ENCODE results near the gene LYPD1. TPM values are rescaled to one million over a fixed set of nuclear protein-coding genes. Genes with fewer than 3 reads are reported as not detected.
"Not testable (repeated sequence)": the region's sequence is repeated elsewhere in the genome, so short reads cannot be mapped to it uniquely, and the experiment has no call there.

LYPD1 gene
- total and polyA plus RNA-seq, 9 of the 15 experiments (the other 6 are each of a cell fraction or from before 2014, with no cell fraction given) = not detected

DNA sequence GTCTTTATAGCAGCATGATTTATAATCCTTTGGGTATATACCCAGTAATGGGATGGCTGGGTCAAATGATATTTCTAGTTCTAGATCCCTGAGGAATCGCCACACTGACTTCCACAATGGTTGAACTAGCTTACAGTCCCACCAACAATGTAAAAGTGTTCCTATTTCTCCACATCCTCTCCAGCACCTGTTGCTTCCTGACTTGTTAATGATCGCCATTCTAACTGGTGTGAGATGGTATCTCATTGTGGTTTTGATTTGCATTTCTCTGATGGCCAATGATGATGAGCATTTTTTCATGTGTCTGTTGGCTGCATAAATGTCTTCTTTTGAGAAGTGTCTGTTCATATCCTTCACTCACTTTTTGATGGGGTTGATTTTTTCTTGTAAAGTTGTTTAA is 29.8 kb upstream of the LYPD1 start:
- H3K79me2 ChIP-seq (ENCODE audit: control insufficient read depth, insufficient read depth, low read length); H3K9me1 ChIP-seq (ENCODE audit: control insufficient read depth, insufficient read depth, low read length); FAIRE-seq; intact Hi-C loops (cut with micrococcal nuclease); DNase-seq (ENCODE audit: extremely low read depth in 1 of 4, low spot score in 3 of 4); H3K4me2 ChIP-seq (ENCODE audit: insufficient read depth, low read length); H3K9ac ChIP-seq (ENCODE audit: insufficient read depth in 1 of 2, low read depth in 2 of 2, low read length in 2 of 2); H3K36me3 ChIP-seq (ENCODE audit: control insufficient read depth, insufficient read depth, low read length); H3K9me3 ChIP-seq (replicated peaks; ENCODE audit: control insufficient read depth, insufficient read depth, low read depth, low read length); H3K27me3 ChIP-seq (ENCODE audit: control insufficient read depth in 2 of 2, insufficient read depth in 2 of 2, low read length in 2 of 2); ATAC-seq; CTCF ChIA-PET (ENCODE audit: low intra/inter-chr PET ratio); H3K4me1 ChIP-seq (replicated peaks in 1 of 2; ENCODE audit: control insufficient read depth in 2 of 2, insufficient read depth in 2 of 2, low read length in 2 of 2); H3K4me3 ChIP-seq; H3K27ac ChIP-seq (ENCODE audit: extremely low read depth, low read depth, low read length); H4K20me1 ChIP-seq (replicated peaks; ENCODE audit: control insufficient read depth, insufficient read depth, low read length); in situ Hi-C loops (cut with MboI); POLR2A ChIA-PET; BruUV-seq (replicated peaks); H2AFZ ChIP-seq (ENCODE audit: low read depth, low read length): not testable (repeated sequence)
- 0% methylated on average over 1 of the region's 2 CpGs for WGBS (ENCODE audit: insufficient coverage, low coverage, missing lambda C conversion rate)

DNA sequence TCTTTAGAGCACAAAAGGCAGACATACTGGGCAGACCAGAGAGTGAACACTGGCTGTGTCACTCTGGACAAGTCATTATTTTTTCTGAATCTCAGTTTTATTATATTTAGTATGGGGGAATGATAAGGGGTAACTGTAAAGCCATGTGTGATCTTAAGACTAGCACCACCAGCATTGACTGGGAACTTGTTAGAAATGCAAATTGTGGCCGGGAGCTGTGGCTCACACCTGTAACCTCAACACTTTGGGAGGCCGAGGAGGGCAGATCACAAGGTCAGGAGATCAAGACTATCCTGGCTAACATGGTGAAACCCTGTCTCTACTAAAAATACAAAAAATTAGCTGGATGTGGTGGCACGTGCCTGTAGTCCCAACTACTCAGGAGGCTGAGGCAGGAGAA is 28.3 kb upstream of the LYPD1 start:
- intact Hi-C loops (cut with micrococcal nuclease); DNase-seq (ENCODE audit: extremely low read depth in 1 of 4, low spot score in 3 of 4); in situ Hi-C loops (cut with MboI); H2AFZ ChIP-seq (ENCODE audit: low read depth, low read length); H3K4me3 ChIP-seq; H3K79me2 ChIP-seq (ENCODE audit: control insufficient read depth, insufficient read depth, low read length); H3K9ac ChIP-seq (ENCODE audit: insufficient read depth in 1 of 2, low read depth in 2 of 2, low read length in 2 of 2); H4K20me1 ChIP-seq (replicated peaks; ENCODE audit: control insufficient read depth, insufficient read depth, low read length); ATAC-seq; FAIRE-seq; H3K27ac ChIP-seq (ENCODE audit: extremely low read depth, low read depth, low read length); H3K4me2 ChIP-seq (ENCODE audit: insufficient read depth, low read length); H3K27me3 ChIP-seq (ENCODE audit: control insufficient read depth in 2 of 2, insufficient read depth in 2 of 2, low read length in 2 of 2); BruUV-seq (replicated peaks); H3K9me3 ChIP-seq (replicated peaks; ENCODE audit: control insufficient read depth, insufficient read depth, low read depth, low read length); H3K9me1 ChIP-seq (ENCODE audit: control insufficient read depth, insufficient read depth, low read length); H3K4me1 ChIP-seq (replicated peaks in 1 of 2; ENCODE audit: control insufficient read depth in 2 of 2, insufficient read depth in 2 of 2, low read length in 2 of 2); CTCF ChIA-PET (ENCODE audit: low intra/inter-chr PET ratio); H3K36me3 ChIP-seq (ENCODE audit: control insufficient read depth, insufficient read depth, low read length): not testable (repeated sequence)
- 2% methylated on average over 3 of the region's 3 CpGs for WGBS (ENCODE audit: insufficient coverage, low coverage, missing lambda C conversion rate)
- POLR2A ChIA-PET = interaction anchor here (0.6 kb wide), 1 partner anchor 1660 kb away, joined by 4 read pairs; no protein-coding TSS in a partner anchor
